Tibial nerve (tissue), 4 donors: ENCODE data around the gene SORL1-AS1.

ENCODE experiments used
- DNase-seq, 2 donors: peaks; one replicate each; pipeline ENCODE4 v3.0.0-alpha.2; 2019; ENCODE audit warnings: low spot score in 2 of 2
- H3K27ac ChIP-seq, 4 donors: fragments of 200-600 bp; sonication (generic) in 3 of 4; one replicate each; pipeline ENCODE4 v1.5.1; 2017 to 2019; ENCODE audit warnings: mild to moderate bottlenecking in 1 of 4
- H3K27me3 ChIP-seq, 2 donors: fragments of 200-600 bp; sonication (generic) in 1 of 2; one replicate each; pipeline versions ENCODE4 v1.5.1 to v1.6.0; 2017 to 2019
- H3K36me3 ChIP-seq, 3 donors: fragments of 200-600 bp; sonication (generic); one replicate each; pipeline ENCODE4 v1.5.1; 2018 to 2019
- H3K4me1 ChIP-seq, 4 donors: fragments of 200-600 bp; sonication (generic) in 3 of 4; one replicate each; pipeline ENCODE4 v1.5.1; 2017 to 2019
- H3K4me3 ChIP-seq, 4 donors: fragments of 200-600 bp; sonication (generic) in 3 of 4; one replicate each; pipeline ENCODE4 v1.5.1; 2017 to 2019; ENCODE audit warnings: mild to moderate bottlenecking in 1 of 4, moderate library complexity in 1 of 4
- H3K9me3 ChIP-seq, 4 donors: fragments of 200-600 bp; sonication (generic) in 3 of 4; one replicate each; pipeline ENCODE4 v1.5.1; 2017 to 2019
- CTCF ChIP-seq, 5 experiments: fragments of 200-600 bp in 3 of 5; fragments of 450-650 bp in 2 of 5; sonication (generic) in 3 of 5; IDR thresholded peaks; one replicate each; pipeline ENCODE4 v1.5.1; 2016 to 2019; ENCODE audit warnings: antibody characterized with exemption in 5 of 5, mild to moderate bottlenecking in 3 of 5, moderate library complexity in 2 of 5
- EP300 ChIP-seq, 2 donors: sonication (generic); formaldehyde crosslinking; IDR thresholded peaks; one replicate each; pipeline ENCODE4 v1.6.1; 2017; ENCODE audit warnings: antibody characterized with exemption in 2 of 2, mild to moderate bottlenecking in 1 of 2
- POLR2A ChIP-seq, 2 donors: fragments of 450-650 bp; IDR thresholded peaks; one replicate each; pipeline ENCODE4 v1.6.1; 2017; ENCODE audit warnings: antibody characterized with exemption in 2 of 2, mild to moderate bottlenecking in 2 of 2, moderate library complexity in 2 of 2
- WGBS, 2 donors: methylation state at CpG; one replicate each; pipeline ENCODE4 v1.1.5; 2018; 5-methylcytosine and 5-hydroxymethylcytosine counted together

SORL1-AS1 gene

GRCh38 chr11:121456151-121456550 is 3.4 kb upstream of the SORL1-AS1 start:
- no peak overlapping the region for H3K27ac ChIP-seq
- no peak overlapping the region for H3K4me3 ChIP-seq
- DNase-seq = no peak
- H3K9me3 ChIP-seq = no peaks in the 10 kb centered on the region
- no peaks in the 10 kb centered on the region for H3K36me3 ChIP-seq
- 88 to 92% methylated on average over 2 of the region's 2 CpGs for WGBS, 2 donors
- no peak for TF ChIP-seq CTCF (IDR thresholded peaks at IDR 0.05)
- peaks cover 0 to 21% of the 10 kb centered on the region in 2 donors for H3K27me3 ChIP-seq
- peaks cover 0 to 17% (median 3%) of the 10 kb centered on the region in 4 donors for H3K4me1 ChIP-seq

DNA sequence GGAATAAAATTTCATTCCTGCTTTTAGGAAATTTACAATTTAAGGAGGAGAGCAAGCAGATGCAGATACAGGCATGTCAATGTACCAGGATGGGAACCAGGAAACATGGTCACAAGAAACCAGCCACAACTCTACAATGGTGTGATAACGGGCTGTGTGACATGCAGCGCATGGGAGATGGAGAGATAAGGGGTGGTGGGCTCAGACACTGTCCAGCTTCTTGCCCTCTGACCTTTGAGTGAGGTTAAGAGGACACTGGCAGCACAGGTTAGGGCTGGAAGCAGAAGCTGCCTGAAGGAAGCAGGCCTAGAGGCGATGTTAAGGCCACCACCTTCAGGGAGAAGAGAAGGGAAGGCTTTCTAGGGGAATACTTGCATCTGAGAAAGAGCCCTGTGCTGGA is 2.3 kb upstream of the SORL1-AS1 start:
- no peak for DNase-seq
- Histone ChIP-seq H3K27me3 (peaks cover 0 to 26% of the 10 kb centered on the region in 2 donors), H3K27ac (no peak overlapping the region), H3K4me1 (peaks cover 0 to 17% (median 4%) of the 10 kb centered on the region in 4 donors), H3K36me3 (no peaks in the 10 kb centered on the region), H3K9me3 (no peaks in the 10 kb centered on the region), H3K4me3 (no peak overlapping the region)
- WGBS, 2 donors = 89 to 91% methylated on average over 3 of the region's 3 CpGs
- TF ChIP-seq CTCF (IDR thresholded peaks at IDR 0.05) (no peak), EP300 (IDR thresholded peaks at IDR 0.05) (no peak), POLR2A (IDR thresholded peaks at IDR 0.05) (no peak)

GRCh38 chr11:121453589-121454299 is 977 bp upstream of the SORL1-AS1 start:
- Histone ChIP-seq H3K4me3 (peak overlapping the region in 2 of 4 donors; percentile 1 to 71), H3K27ac (no peak overlapping the region), H3K9me3 (no peaks in the 10 kb centered on the region), H3K4me1 (peaks cover 0 to 17% (median 8%) of the 10 kb centered on the region in 4 donors), H3K27me3 (peaks cover 0 to 27% of the 10 kb centered on the region in 2 donors), H3K36me3 (no peaks in the 10 kb centered on the region)
- WGBS, 2 donors = 72 to 75% methylated on average over 6 of the region's 6 CpGs
- no peak for TF ChIP-seq POLR2A (IDR thresholded peaks at IDR 0.05)
- no peak for TF ChIP-seq CTCF (IDR thresholded peaks at IDR 0.05)
- TF ChIP-seq EP300 (IDR thresholded peaks at IDR 0.05) = no peak
- DNase-seq = no peak

DNA sequence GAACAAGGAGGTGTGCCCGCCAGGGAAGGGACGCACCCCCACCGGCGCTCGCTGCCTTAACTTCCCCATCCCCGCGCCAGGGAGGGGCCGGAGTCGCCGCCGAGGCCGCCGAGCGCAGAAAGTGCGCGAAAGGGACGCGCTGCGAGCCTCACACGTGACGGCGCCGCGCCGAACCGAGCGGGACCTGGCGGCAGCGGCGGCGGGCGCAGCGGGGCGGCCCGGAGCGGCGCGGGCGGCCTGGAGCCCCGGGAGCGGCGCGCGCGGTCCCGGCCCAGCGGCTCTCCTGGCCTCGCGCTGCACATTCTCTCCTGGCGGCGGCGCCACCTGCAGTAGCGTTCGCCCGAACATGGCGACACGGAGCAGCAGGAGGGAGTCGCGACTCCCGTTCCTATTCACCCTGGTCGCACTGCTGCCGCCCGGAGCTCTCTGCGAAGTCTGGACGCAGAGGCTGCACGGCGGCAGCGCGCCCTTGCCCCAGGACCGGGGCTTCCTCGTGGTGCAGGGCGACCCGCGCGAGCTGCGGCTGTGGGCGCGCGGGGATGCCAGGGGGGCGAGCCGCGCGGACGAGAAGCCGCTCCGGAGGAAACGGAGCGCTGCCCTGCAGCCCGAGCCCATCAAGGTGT is 670 bp downstream of the SORL1-AS1 start, which contains the start of gene SORL1:
Gene SORL1 (plus strand): TSS at position 329 of the 623 bp plus-strand sequence. CDS start 18 bp downstream, at position 347.
- H3K9me3 ChIP-seq = no peaks in the 10 kb centered on the region

More for the DNA sequence above, 670 bp downstream of the SORL1-AS1 start, which contains the start of gene SORL1:
- no peaks in the 10 kb centered on the region for H3K36me3 ChIP-seq
- H3K27me3 ChIP-seq = peaks cover 0 to 27% of the 10 kb centered on the region in 2 donors
- H3K4me1 ChIP-seq = peaks cover 0 to 17% (median 9%) of the 10 kb centered on the region in 4 donors
- peak within 1 kb of the TSS in 2 of 4 donors; percentile 45 to 78 for H3K27ac ChIP-seq
- WGBS, 2 donors = 1% methylated on average over 63 to 78 of the region's 89 CpGs
- TF ChIP-seq CTCF (IDR thresholded peaks at IDR 0.05) (peak; percentile 36 to 78 (median 45)), EP300 (IDR thresholded peaks at IDR 0.05) (no peak), POLR2A (IDR thresholded peaks at IDR 0.05) (peak in 1 of 2 donors; percentile 18)
- DNase-seq = peak; percentile 25 to 40
- H3K4me3 ChIP-seq = peak within 1 kb of the TSS; percentile 48 to 71 (median 63)
